Progenitor cell of endocrine pancreas (in vitro differentiated cells): ENCODE data around the gene PIK3CA. TPM values are rescaled to one million over a fixed set of nuclear protein-coding genes. Genes with fewer than 3 reads are reported as not detected.

Experiments
- DNase-seq: peaks from one replicate; pipeline ENCODE4 v3.0.0; 2021; ENCODE audit warnings: low spot score; ENCODE audit not compliant: unreplicated experiment
- H3K27ac Mint-ChIP-seq: 2 replicates; pipeline ENCODE4 v1.8.0; 2021; ENCODE audit warnings: mild to moderate bottlenecking, moderate library complexity, mixed read lengths
- H3K27me3 Mint-ChIP-seq: 2 replicates; pipeline ENCODE4 v1.8.0; 2021; ENCODE audit warnings: mixed read lengths
- H3K36me3 Mint-ChIP-seq: 2 replicates; pipeline ENCODE4 v1.8.0; 2022; ENCODE audit warnings: mixed read lengths; ENCODE audit not compliant: insufficient read depth
- H3K4me1 Mint-ChIP-seq: 2 replicates; pipeline ENCODE4 v1.8.0; 2021; ENCODE audit warnings: low read depth, mixed read lengths
- H3K4me3 Mint-ChIP-seq: 2 replicates; pipeline ENCODE4 v1.8.0; 2021; ENCODE audit warnings: low read depth, mild to moderate bottlenecking, moderate library complexity, mixed read lengths
- H3K9me3 Mint-ChIP-seq: 2 replicates; pipeline ENCODE4 v1.8.0; 2021; ENCODE audit warnings: low read depth, mixed read lengths
- total RNA-seq: library from RNA; stranded (reverse); gene quantifications from 2 replicates; pipeline ENCODE4 v1.2.1, GENCODE V29; 2021
- TF ChIP-seq, protein P1 (sequence below): fragments of 200-600 bp; sonication (generic); IDR thresholded peaks from one replicate; pipeline ENCODE4 v1.5.0; 2021; ENCODE audit warnings: antibody characterized with exemption, mild to moderate bottlenecking; ENCODE audit not compliant: unreplicated experiment

PIK3CA gene
- total RNA-seq, 1 donor from 2014 or later = 19.2 TPM

DNA sequence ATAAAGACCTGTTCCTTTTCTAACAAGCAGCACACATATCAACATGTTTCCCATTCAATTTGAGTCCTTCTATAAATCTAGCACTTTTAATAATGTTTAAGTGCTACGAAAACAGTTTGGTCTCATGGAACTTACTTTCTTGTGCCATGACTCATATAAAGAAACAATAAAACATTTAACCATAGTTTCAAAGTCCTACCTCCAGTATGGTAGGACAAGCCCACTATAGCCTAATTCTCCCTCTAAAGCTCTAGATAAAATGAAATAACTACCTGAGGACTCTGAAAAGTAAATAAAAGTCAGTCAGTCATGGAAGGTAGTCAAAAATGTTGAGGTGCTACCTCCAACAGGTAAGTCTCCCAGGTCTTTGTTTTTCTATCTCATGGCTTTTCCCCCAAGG lies 12.0 kb upstream of the PIK3CA start:
- Mint-ChIP-seq H3K4me1 (no peaks in the 10 kb centered on the region), H3K9me3 (peaks cover 16% of the 10 kb centered on the region), H3K4me3 (no peak overlapping the region), H3K27me3 (no peaks in the 10 kb centered on the region), H3K27ac (no peak overlapping the region), H3K36me3 (peaks cover 1% of the 10 kb centered on the region)
- TF ChIP-seq, protein P1, sequence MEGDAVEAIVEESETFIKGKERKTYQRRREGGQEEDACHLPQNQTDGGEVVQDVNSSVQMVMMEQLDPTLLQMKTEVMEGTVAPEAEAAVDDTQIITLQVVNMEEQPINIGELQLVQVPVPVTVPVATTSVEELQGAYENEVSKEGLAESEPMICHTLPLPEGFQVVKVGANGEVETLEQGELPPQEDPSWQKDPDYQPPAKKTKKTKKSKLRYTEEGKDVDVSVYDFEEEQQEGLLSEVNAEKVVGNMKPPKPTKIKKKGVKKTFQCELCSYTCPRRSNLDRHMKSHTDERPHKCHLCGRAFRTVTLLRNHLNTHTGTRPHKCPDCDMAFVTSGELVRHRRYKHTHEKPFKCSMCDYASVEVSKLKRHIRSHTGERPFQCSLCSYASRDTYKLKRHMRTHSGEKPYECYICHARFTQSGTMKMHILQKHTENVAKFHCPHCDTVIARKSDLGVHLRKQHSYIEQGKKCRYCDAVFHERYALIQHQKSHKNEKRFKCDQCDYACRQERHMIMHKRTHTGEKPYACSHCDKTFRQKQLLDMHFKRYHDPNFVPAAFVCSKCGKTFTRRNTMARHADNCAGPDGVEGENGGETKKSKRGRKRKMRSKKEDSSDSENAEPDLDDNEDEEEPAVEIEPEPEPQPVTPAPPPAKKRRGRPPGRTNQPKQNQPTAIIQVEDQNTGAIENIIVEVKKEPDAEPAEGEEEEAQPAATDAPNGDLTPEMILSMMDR = no peak
- DNase-seq = no peak

DNA sequence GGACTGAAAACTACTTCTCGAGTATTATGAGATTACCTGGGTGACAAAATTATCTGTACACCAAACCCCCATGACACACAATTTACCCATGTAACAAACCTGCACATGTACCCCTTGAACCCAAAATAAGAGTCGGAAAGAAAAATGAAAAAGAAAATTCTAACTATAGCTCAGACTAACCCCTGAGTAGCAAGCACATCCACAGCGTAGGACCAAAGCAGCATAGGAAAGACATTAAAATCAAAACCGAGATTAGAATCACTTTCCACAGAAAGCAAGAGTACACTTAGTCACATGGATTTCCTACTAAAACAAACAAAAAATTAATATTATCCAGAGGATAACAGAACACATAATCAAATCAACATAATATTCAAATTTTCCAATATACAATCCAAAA lies 6.3 kb upstream of the PIK3CA start:
- Mint-ChIP-seq H3K4me1 (peaks cover 5% of the 10 kb centered on the region), H3K4me3 (no peak overlapping the region), H3K27ac (no peak overlapping the region), H3K9me3 (peaks cover 16% of the 10 kb centered on the region), H3K27me3 (no peaks in the 10 kb centered on the region), H3K36me3 (peaks cover 1% of the 10 kb centered on the region)
- DNase-seq = no peak
- TF ChIP-seq, protein P1 = no peak

DNA sequence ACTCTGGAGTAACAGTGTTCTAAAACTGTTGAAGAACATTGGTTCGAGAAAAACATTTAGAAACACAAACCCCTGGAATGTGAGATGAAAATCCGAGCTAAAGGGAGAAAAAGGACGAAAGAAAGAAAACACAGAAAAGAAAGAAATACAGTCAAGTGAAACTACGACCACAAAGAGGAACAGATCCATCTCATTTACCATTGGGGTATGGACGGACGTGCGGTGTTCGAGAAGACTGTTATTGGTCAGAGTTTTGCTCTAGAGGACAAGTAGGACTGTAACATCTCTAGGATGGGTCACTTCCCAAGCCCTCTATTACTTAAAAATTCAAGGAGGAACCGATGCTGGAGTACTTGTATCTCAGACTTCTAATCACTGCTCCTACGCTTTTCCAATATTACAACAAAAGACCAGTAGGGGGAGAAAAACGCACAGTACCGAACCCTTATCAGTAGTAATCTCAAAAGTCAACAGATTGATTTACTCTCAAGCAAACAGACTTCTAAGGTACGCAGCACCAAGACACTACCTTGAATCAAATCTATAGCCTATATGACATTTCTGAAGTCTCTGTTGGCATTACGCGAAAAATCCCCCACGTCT lies 1.1 kb upstream of the PIK3CA start:
- no peak overlapping the region for H3K4me3 Mint-ChIP-seq
- peaks cover 18% of the 10 kb centered on the region for H3K4me1 Mint-ChIP-seq
- no peaks in the 10 kb centered on the region for H3K27me3 Mint-ChIP-seq
- H3K27ac Mint-ChIP-seq = no peak overlapping the region
- H3K36me3 Mint-ChIP-seq = no peaks in the 10 kb centered on the region
- no peaks in the 10 kb centered on the region for H3K9me3 Mint-ChIP-seq
- TF ChIP-seq, protein P1 = peak; percentile 75
- DNase-seq = no peak

DNA sequence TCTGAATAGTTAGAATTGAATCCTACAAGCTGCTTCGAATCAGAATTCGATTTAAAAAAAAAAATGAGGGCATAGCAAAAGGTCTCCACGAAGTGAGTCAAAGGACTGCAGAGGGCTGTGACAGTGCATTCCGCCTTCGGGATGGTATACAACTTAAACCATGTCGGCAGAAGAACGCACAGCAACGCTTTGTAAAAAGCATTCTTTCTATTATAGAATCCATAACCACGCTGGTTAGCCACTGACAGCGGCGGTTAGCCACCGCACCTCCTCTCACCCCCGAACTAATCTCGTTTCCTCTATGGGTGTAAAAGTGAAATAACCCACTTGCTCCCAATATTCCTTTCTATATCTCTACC lies 664 bp upstream of the PIK3CA start:
- no peak overlapping the region for H3K4me3 Mint-ChIP-seq
- H3K27me3 Mint-ChIP-seq = no peaks in the 10 kb centered on the region
- H3K9me3 Mint-ChIP-seq = no peaks in the 10 kb centered on the region
- H3K4me1 Mint-ChIP-seq = peaks cover 20% of the 10 kb centered on the region
- TF ChIP-seq, protein P1 = no peak
- H3K36me3 Mint-ChIP-seq = no peaks in the 10 kb centered on the region
- no peak overlapping the region for H3K27ac Mint-ChIP-seq
- DNase-seq = no peak

DNA sequence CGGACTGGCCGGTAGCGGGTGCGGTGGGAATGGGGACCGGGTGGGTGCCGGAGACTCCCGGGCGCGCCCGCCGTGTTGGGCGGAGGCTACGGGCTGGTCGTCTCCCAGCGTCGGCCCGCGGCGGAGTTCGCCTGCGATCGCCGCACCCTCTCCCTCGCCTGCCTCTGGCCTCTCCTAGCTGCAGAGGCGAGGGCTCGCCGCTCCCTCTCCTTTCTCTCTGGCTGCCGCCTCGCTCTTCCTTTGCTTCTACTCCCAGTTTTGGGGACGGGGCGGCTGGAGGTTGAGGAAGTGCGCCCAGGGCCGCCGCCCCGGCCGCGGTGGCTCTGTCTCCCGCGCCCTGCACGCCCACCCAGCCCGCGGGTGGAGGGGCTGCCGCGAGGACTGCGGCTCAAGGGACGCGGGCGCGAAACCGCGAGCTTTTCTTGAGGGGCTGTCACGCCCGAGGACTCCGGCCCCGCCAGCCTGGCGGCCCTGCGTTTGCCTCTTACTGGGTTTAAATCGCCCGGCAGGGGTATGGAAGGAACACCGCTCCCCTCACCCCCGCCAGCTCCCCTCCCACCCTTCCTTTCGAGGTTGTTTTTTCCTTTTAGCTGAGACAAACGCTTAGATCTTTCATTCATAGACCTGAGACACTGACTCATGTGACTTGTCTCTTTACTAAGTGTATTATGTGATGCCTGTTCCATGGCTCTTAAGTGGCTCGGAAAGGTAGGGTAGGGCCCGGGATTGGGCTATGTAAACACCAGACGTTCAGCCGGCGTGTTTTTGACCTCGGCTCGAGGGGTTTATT lies 654 bp downstream of the PIK3CA start:
- Mint-ChIP-seq H3K36me3 (no peaks in the 10 kb centered on the region), H3K9me3 (no peaks in the 10 kb centered on the region), H3K27ac (peak overlapping the region; percentile 95), H3K4me1 (peaks cover 17% of the 10 kb centered on the region), H3K4me3 (peak overlapping the region; percentile 86), H3K27me3 (no peaks in the 10 kb centered on the region)
- TF ChIP-seq, protein P1 = no peak
- DNase-seq = peak; percentile 40
